Astrocyte (in vitro differentiated cells and primary cell): ENCODE results near the gene CYP2A7.

ENCODE experiments used
- CTCF ChIP-seq: IDR thresholded peaks from 2 replicates; pipeline ENCODE4 v1.5.1; 2011; ENCODE audit warnings: low read depth, mild to moderate bottlenecking, inconsistent platforms, low read length, moderate library complexity; ENCODE audit not compliant: insufficient read depth
- EZH2 ChIP-seq: IDR thresholded peaks from 2 replicates; pipeline ENCODE4 v1.6.1; 2012; ENCODE audit warnings: mild to moderate bottlenecking, low read length, inconsistent platforms; ENCODE audit not compliant: insufficient read depth

GRCh38 chr19:40862333-40862732, 19.7 kb downstream of the CYP2A7 start:
- TF ChIP-seq CTCF (no peak), EZH2 (no peak)
